ENCODE measurements around the gene TIMM21. TPM values are rescaled to one million over a fixed set of nuclear protein-coding genes. Genes with fewer than 3 reads are reported as not detected.

Gene TIMM21
- total RNA-seq, 2 donors from 2014 or later, result 27.6 to 33.1 TPM

GRCh38 chr18:74198453-74198852 lies 50.1 kb downstream of the TIMM21 start:
- Histone ChIP-seq H3K9me3 (no peaks in the 10 kb centered on the region), H3K27me3 (replicated peaks; ENCODE audit: insufficient read depth) (no peaks in the 10 kb centered on the region), H3K4me3 (no peak overlapping the region), H3K4me1 (replicated peaks) (no peaks in the 10 kb centered on the region), H3K36me3 (no peaks in the 10 kb centered on the region), H3K27ac (no peak overlapping the region)
- WGBS, result 88% methylated on average over 3 of the region's 3 CpGs
- no peak for DNase-seq (ENCODE audit: low spot score)
- TF ChIP-seq POLR2AphosphoS5 (IDR thresholded peaks at IDR 0.05), result no peak
- TF ChIP-seq POLR2A (IDR thresholded peaks at IDR 0.05), result no peak
- no peak for TF ChIP-seq CTCF (IDR thresholded peaks at IDR 0.05)
- intact Hi-C loops (cut with DNase I), result loop anchor here (10.0 kb wide), 1 partner anchor 356 kb away; no protein-coding TSS in a partner anchor

GRCh38 chr18:74200780-74201179 lies 52.5 kb downstream of the TIMM21 start:
- Histone ChIP-seq H3K4me3 (no peak overlapping the region), H3K27me3 (replicated peaks; ENCODE audit: insufficient read depth) (no peaks in the 10 kb centered on the region), H3K27ac (no peak overlapping the region), H3K9me3 (no peaks in the 10 kb centered on the region), H3K36me3 (no peaks in the 10 kb centered on the region), H3K4me1 (replicated peaks) (no peaks in the 10 kb centered on the region)
- DNase-seq (ENCODE audit: low spot score), result no peak
- 69% methylated on average over 16 of the region's 17 CpGs for WGBS
- intact Hi-C loops (cut with DNase I), result no loop called here
- TF ChIP-seq POLR2AphosphoS5 (IDR thresholded peaks at IDR 0.05) (no peak), POLR2A (IDR thresholded peaks at IDR 0.05) (no peak), CTCF (IDR thresholded peaks at IDR 0.05) (no peak)

GRCh38 chr18:74203811-74204210 lies 55.5 kb downstream of the TIMM21 start:
- Histone ChIP-seq H3K27ac (no peak overlapping the region), H3K9me3 (no peaks in the 10 kb centered on the region), H3K36me3 (no peaks in the 10 kb centered on the region), H3K4me1 (replicated peaks) (no peaks in the 10 kb centered on the region), H3K4me3 (no peak overlapping the region), H3K27me3 (replicated peaks; ENCODE audit: insufficient read depth) (no peaks in the 10 kb centered on the region)
- no peak for DNase-seq (ENCODE audit: low spot score)
- WGBS, result 61% methylated on average over 7 of the region's 7 CpGs
- TF ChIP-seq POLR2A (IDR thresholded peaks at IDR 0.05) (no peak), POLR2AphosphoS5 (IDR thresholded peaks at IDR 0.05) (no peak), CTCF (IDR thresholded peaks at IDR 0.05) (no peak)
- intact Hi-C loops (cut with DNase I), result no loop called here

- TF ChIP-seq POLR2AphosphoS5 (IDR thresholded peaks at IDR 0.05) (no peak), CTCF (IDR thresholded peaks at IDR 0.05) (no peak), POLR2A (IDR thresholded peaks at IDR 0.05) (no peak)
- H3K27ac ChIP-seq, result no peak overlapping the region
- intact Hi-C loops (cut with DNase I), result no loop called here
- H3K4me3 ChIP-seq, result no peak overlapping the region
- WGBS, result 87% methylated on average over 5 of the region's 5 CpGs
- H3K27me3 ChIP-seq (replicated peaks; ENCODE audit: insufficient read depth), result no peaks in the 10 kb centered on the region
- no peaks in the 10 kb centered on the region for H3K4me1 ChIP-seq (replicated peaks)
- no peaks in the 10 kb centered on the region for H3K36me3 ChIP-seq
- no peak for DNase-seq (ENCODE audit: low spot score)
- no peaks in the 10 kb centered on the region for H3K9me3 ChIP-seq
Observed at GRCh38 chr18:74204526-74205152, 56.3 kb downstream of the TIMM21 start.

Other genes starting within 250 kb of the TIMM21 start
- 1 to 10 TPM; 4.2 to 7.8 TPM for gene FBXO15, start 689 bp upstream of the TIMM21 start, total RNA-seq
- 100 to 1,000 TPM in 1 of 2 donors, 10 to 100 TPM in 1; 76.6 to 144 TPM for gene CYB5A, start 143.4 kb downstream of the TIMM21 start, total RNA-seq
- 1 to 10 TPM in 1 of 2 donors, not detected in 1; 4.7 TPM for gene C18orf63, start 167.3 kb downstream of the TIMM21 start, total RNA-seq